NOMO-1 treated with dmso at 0.1 percent for 144 hours (cell line): ENCODE data around the gene PRG3.

ENCODE experiments used
- DNase-seq: peaks from one replicate; lab custom pipeline; 2025; ENCODE audit not compliant: unreplicated experiment; lab: John Stamatoyannopoulos, UW

The PRG3 gene, protein sequence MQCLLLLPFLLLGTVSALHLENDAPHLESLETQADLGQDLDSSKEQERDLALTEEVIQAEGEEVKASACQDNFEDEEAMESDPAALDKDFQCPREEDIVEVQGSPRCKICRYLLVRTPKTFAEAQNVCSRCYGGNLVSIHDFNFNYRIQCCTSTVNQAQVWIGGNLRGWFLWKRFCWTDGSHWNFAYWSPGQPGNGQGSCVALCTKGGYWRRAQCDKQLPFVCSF

DNA sequence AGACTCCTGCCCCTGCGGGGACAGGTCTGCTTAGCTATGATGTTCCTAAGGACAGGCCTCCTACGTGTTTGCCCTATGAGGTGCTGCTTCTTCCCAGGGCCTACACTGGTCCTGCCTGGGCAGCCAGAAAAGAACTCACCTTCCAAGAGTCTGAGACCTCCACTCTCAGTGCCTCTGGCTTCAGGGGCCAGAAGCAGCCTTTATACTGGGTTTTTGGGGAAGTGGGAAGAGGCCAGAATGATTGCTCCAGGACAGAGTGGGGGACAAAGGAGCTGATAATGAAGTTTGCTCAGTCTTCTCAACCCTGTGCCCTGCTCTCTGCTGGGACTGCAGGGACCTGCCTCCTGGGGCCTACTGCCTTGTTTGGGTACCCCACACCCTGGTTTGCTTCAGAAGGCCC is at the start of gene PRG3:
Gene PRG3 (minus strand): TSS at position 176 of the 400 bp plus-strand sequence. CDS start 442 bp downstream, outside the sequence.
- no peak for DNase-seq

DNA sequence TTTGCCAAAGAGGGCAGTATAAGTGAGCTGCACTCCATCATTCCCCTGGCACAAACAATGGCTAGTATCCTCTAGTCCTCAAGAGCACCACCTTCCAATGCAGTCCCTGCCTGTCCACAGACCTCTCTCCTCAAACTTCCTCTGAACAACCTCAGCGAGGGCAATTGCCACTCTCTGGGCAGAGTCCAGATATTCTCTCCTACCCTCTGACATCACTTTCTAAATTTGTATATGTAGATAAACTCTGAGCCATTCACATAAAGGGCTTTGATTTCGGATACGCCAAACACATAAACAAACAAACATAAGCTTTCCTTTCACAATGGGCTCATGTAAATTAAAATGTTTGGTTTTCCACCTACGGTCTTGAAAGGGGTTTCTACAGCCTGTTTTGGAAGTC is 49.0 kb upstream of the PRG3 start:
- DNase-seq: no peak

DNA sequence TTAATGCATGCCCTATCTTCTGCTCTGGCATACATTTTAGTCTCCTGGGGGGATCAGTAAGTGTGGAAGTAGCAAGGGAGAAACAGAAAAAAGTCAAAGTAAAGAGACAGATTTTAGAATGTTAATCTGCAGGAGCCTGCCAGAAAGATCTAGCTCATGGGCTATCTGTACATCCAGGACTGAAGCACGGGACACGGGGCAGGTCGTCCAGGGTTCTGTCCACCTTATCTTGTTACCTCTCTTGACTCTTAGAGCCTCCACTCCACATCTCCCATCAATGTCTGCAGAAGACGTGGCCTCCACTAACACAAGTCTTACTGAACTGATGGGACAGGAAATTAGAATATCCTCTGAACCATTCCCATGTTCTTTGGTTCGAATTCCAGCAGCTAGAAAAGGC is 47.7 kb upstream of the PRG3 start:
- DNase-seq: no peak

DNA sequence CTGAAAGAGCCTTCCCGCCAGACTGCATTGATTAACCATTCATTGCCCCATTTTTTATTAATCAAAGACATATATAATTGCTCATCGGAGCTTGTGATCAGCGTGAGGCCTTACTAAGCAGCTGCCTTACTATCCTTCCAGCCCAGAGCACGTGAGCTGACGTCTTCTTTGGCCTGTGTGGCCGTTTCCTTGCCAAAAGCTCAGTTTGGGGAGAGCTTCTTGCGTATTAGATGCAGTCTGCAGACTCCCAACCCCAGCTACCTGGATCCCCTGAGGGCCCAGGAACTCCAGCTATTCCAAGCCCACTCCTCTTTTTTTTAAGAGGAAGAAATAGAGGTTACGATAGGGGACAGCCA is 46.8 kb upstream of the PRG3 start:
- no peak for DNase-seq

DNA sequence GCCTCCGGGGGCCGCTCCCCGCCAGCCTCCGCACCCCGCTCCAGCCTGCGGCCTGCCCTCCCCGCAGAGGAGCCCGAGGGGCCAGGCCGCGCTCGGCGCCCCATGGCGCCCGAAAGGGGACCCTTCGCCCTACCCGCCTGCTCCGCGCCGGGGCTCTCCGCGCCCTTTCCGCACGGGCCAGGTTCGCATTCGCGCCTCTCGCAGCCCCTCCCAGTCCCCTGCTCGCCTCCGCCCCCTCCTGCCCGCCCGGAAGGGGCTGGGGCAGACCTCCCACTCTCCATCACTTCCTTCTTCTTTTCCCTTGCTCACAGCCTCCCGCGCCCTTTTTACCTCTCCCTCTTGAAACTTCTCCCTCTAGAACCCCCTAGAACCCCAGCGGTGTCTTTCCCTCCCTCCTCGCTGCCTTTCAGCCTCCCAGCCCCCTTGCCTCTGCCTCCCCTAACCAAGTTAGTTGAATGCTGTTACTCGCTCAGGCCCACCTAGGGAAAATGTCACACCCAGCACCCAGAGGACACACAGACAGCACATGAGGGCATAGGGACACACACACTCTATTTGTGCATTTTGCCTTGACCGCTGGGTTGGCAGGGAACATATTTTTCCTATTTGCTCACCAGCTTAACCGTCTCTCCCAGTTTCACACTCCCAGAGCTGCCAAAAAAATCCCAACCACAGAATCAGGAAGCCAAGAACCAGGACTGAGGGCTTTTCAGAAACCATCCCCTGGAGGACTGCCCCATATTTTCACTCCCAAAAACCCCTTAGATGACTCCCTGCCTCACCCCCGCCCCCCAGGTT is 46.2 kb upstream of the PRG3 start, which contains the start of gene SLC43A3:
Gene SLC43A3 (minus strand): TSS at position 193 of the 798 bp plus-strand sequence. CDS start 949 bp downstream, outside the sequence.
- peak; percentile 91 for DNase-seq

DNA sequence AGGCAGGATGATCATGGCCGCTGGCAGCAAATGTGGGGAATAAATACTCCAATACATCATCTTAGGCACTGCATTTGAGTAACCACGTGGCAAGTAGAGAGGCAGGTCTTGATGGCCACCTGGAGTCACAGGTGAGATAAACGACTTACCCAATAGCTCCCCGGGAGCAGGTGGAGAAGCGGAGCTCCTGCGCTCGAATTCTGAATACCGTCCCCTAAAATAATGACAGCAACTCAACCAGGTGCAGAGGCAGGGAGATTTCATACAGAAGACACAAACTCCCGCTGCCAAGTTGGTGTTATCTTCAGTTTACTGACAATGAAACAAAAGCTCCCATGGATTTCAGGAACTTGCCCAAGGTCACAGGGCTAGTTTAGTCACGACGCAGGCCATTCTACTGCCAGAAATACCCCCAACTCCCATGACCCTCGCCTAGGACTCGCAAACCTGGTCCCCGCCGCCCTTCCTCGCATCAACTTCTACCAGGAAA is 45.5 kb upstream of the PRG3 start:
- DNase-seq: no peak

DNA sequence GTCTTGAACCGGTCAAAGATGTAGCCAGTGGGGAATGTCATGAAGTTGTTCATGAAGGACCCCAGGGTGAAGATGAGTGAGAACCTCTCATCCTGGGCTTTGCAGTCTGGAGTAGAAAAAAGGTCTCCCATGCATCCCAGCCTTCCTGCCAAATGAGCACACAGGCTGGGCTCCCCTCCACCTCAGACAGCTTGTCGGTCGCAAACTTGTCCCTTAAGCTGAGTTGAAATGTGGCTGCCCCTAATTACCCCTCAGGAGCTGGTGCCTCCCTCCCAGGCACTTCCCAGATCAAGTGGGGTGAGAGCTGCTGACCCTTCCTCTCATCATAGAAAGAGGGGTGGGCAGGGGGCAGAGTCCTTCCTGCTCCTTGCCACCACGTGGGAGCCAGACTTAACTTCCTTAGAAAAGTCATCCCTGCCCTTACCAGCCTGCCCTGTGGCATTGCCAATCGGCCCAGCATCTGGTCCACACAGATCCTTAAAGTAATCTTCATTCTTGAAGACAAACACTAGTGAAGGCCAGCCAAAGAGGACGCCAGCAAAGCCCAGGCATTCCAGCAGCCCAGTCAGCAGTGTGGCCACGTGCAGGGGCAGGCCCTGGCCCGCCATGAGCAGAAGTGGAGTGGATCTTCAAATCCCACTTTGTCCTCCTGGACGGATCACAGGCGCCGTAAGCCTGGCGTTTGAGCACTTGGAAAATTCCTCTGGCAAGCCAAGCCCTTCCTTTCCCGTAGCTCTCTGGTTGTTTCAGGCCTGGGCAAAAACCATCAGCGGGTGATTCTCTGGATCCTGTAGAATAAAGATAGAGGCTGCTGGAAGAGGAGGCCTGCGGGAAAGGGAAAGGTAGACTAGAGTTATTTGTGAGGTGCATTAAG is 44.9 kb upstream of the PRG3 start:
- no peak for DNase-seq

DNA sequence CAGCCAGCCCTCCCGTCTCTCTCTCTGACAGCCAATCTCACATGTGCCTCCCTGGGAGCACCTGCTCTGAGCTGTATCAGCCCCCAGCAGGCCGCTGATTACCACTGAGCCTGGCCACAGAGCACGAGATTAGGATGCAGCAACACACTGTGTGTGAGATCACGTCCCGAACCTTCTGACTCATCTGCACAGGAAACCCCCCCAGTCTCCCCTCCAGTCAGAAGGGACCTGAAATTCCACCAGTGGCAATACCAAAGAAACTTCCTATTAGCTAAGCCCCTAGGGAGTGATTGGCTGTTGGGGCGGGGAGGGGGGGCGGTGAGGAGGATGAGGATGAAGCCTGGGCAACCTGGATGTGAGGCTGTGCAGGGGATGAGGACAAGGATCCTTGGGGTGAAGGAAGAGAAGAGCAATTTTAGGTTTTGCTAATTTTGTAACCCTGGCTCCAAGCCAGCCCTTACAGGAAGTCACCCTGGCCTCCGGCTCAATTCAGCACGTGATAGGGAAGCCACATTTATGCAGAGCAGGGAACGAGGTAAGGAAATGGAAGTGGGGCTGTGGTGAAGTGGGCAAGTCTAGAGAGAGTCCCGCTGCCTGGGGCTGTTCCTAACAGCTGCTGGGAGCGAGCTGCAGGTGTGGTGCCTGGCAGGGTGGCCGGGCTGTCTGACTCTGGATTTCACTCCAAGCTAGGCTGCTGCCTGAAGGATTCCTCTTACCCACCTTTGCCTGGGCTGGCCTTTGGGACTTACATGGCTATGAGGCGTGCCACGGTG is 44.0 kb upstream of the PRG3 start:
- DNase-seq: peak; percentile 92

DNA sequence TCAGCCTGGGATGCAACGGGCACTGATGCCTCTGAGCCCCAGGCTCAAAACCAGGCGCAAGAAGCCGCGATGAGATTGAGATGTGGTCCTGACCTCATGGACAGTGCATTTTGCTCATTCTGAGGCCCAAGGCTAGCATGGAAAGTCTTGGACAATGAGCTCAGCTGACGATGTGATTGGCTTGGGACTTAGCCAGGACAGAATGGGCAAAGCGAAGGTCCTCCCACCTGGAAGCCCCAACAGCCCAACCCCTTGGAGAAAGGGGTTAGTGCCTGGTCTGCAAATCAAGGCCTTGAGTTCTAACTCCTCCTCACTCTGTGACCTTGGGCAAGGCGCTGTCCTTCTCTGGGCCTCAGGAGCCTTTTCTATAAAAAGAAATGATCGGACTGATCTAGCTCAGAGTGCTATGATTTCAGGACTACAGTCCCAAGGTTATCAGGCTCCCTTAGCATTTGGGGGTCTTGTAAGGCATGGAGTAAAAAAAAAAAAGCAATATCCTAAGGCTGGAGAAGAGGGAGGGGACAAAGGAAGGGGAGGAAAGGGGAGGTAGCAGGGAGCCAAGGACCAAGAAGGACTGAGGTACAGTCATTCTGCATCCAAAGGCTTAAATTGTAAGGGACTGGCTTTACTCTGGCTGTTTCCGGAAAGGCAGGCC is 43.3 kb upstream of the PRG3 start:
- DNase-seq: no peak

DNA sequence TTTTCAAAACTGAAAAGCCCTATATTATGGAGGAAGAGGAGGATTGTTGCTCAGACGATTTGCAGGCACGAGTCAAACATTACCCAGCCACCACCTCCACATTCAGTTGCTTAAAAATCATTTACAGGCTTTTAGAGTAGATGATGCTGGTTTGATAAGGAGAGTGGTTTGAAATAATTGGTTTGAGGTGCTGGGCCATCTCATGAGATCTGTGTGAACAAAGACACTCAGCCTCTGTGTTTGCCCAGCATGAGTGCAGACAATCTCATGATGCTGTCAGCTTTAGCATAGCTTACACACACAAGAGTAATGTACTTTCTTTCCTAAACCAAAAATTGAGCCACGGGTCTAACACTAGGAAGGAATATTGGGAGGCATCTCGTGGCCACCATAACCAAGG is 41.7 kb upstream of the PRG3 start:
- DNase-seq: no peak

DNA sequence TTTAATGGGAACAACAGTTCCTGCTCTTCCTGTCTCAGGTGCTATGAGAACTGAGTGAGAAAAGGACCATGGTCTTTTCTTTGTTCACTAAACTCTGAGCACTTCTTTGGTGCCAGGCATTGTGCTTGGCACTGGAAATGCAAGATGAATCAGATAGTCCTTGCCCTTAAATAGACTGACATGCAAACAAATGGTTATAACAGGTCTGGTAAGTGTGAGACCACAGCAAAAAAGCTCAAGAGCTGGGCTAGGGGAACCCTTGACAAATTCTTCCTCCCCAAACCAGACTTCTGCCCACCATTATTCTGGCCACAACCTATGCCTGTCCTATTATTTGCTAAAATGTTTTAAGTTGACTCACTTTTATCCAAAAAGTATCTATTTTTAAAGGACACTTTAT is 40.9 kb upstream of the PRG3 start:
- no peak for DNase-seq

DNA sequence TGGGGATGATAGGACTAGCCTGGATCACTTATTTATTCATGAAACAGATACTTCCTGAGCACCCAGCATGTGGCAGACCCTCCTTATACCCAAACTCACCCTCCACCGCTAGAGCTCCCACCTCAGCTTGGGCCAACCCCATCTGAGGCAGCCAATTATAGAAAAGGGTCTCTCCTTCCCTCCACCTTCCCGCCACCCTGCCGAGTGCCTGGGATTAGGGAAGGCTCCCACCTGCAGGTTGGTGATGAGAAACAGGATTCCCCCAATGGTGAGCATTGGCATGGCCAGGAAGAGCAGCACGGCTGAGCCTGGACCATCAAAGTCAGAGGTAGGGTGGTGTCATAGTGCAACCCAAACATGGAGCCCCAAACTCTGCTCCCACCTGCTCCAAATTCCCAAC is 40.1 kb upstream of the PRG3 start:
- no peak for DNase-seq

DNA sequence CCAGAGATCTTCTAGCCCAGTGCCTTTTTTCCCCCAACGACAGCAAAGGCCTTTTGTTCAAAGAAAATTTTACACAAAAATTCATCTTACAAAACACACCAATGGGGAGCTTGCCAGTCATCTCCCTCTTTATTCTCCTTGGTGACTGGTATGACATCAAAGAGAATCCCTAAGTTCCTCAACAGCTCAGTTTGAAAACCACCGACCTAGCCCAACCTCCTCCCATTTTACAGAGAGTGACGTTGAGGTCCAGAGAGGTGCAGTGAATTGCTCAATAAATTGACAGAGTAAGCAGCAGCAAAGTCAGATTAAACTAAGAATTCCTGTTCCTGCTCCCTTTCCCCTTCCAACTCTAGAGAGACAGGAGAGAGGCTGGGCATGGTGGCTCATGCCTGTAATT is 38.2 kb upstream of the PRG3 start:
- no peak for DNase-seq

DNA sequence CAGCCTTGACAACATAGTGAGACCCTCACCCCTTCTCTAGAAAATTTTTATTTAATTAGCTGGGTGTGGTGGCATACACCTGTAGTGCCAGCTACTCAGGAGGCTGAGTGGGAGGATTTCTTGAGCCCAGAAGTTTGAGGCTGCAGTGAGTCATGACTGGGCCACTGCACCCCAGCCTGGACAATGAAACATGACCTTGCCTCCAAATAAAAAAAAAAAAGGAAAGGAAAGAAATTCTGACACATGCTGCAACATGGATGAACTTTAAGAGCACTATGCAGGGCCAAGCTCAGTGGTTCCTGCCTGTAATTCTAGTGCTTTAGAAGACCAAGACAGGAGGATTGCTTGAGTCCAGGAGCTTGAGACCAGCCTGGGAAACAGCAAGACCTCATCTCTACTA is 37.2 kb upstream of the PRG3 start:
- DNase-seq: no peak

DNA sequence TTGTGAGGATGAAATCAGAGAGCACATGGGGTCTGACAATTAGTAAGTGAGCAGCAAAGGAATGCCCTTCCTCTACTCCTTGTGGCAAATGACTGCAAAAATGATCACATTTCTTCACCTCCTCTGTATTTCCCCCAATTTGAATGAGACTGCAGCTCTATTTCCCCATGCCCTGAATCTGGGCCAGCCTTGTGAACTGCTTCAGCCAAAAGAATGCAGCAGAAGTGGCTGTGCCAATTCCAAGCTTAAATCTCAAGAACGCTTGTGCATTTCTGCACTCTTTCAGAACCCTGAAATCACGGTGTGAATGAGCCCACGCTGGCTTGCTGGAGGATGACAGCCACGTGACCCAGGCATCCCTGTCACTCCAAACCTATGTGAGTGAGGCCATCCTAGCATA is 36.1 kb upstream of the PRG3 start:
- no peak for DNase-seq

DNA sequence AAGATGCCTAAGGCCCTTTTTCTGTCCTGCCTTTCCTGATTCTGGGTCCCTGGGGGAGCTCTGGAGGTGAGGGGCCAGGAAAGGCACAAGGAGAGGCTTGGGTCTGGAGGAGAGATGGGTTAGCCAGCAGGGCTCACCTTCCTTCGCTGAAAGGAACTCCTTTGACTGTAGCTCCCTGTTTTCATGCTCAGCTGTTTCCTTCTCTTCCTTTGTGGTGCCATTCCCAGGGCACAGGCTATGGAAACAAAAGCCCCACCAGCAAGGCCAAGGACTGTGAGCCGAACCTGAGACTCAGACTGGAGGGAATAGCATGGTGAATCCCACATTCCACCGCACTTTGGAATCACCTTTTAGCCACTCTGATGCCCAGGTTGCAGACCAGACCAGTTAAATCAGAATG is 35.5 kb upstream of the PRG3 start:
- DNase-seq: no peak

DNA sequence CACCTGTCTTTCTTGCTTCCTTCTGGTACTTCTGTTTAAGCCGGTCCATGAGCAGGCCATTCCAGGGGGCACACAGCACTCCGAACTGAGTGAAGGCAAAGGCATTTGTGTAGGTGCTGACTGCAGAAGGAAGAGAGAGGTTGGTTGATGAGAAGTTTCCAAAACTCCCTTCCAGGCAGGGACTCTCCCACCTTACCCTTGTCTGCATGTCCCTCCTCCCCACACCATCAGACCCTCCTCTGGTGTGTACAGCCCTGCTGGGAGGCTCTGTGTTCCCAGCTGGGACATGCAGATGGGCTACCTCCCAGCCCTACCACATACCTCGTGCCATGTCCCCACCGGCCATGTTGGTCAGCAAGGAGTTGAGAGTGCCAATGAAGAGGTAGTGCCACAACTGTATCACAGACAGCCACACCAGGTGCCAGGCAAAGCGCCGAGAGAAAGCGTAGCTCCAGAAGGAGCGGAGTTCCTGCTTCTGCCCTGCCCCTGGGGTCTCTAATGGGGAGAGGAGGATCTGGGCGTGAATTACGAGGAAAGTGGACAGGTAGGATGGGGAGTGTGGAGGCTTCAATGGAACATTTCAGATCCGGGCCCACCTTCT is 33.8 kb upstream of the PRG3 start:
- DNase-seq: no peak

DNA sequence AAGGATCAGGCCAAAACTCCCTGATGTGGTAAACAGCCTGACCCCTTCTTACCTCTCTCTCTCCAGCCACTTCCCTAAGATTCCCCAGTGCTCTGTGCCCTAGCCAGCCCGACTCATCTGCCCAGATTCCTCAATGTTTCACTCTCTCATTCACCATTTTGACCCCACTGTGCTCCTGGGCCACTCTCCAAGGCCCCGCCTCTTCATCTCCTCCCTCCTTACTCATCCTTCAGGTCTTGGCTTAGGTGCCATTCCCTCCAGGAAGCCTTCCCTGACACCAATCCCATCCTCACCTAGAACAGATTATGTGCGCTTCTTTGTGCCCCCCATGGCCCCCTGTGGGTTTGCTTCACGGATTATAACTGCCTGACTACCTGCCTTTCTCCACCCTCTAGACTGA is 32.7 kb upstream of the PRG3 start:
- no peak for DNase-seq

DNA sequence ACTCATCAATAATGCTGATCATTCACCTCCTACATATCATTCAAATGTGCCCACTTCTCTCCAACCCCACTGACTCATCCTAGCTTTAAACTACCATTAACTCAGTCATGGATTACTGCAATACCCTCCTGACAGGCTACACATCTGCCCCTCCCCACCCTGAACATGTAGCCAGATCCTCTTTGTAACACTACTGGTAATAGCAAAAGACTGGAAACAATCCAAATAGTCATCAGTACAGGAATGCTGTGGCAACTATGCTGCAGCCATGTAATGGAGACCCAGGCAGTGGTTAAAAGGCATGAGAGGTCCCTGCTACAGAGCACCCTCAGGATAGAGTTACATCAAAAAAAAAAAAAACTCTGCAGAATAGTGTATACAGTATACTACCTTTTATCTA is 29.3 kb upstream of the PRG3 start:
- no peak for DNase-seq
